CD4-positive, alpha-beta T cell treated with Interleukin-6 for 4 hours (primary cell): ENCODE results near the gene EFCAB14.
"Not testable (repeated sequence)": the region's sequence is repeated elsewhere in the genome, so short reads cannot be mapped to it uniquely, and the experiment has no call there.

Experiments
- DNase-seq: peaks from one replicate; pipeline ENCODE4 v3.0.0-alpha.2; 2020; ENCODE audit warnings: mixed read lengths

EFCAB14 gene

GRCh38 chr1:46718727-46719622 is at the start of gene EFCAB14:
EFCAB14 (minus strand) TSS chr1:46719114; CDS start chr1:46718087, 1,027 bp downstream.
- peak; percentile 99 for DNase-seq

GRCh38 chr1:46768445-46768844 is 49.5 kb upstream of the EFCAB14 start:
- no peak for DNase-seq

GRCh38 chr1:46767649-46768282 is 48.9 kb upstream of the EFCAB14 start:
- no peak for DNase-seq

GRCh38 chr1:46764402-46764801 is 45.5 kb upstream of the EFCAB14 start:
- DNase-seq: no peak

- DNase-seq: no peak
These were observed 42.8 kb upstream of the EFCAB14 start for GRCh38 chr1:46761740-46762139.

GRCh38 chr1:46760558-46761166 is 41.7 kb upstream of the EFCAB14 start:
- DNase-seq: no peak

GRCh38 chr1:46757956-46758528 is 39.1 kb upstream of the EFCAB14 start:
- no peak for DNase-seq

- DNase-seq: no peak
These were observed 38.5 kb upstream of the EFCAB14 start for GRCh38 chr1:46757247-46757955.

GRCh38 chr1:46755121-46755520 is 36.2 kb upstream of the EFCAB14 start:
- no peak for DNase-seq

- DNase-seq: not testable (repeated sequence)
These were observed 35.8 kb upstream of the EFCAB14 start for GRCh38 chr1:46754707-46755106.

GRCh38 chr1:46753985-46754384 is 35.1 kb upstream of the EFCAB14 start:
- DNase-seq: no peak

GRCh38 chr1:46749921-46750404 is 31.0 kb upstream of the EFCAB14 start:
- no peak for DNase-seq

- no peak for DNase-seq
These were observed 30.5 kb upstream of the EFCAB14 start for GRCh38 chr1:46749404-46749803.

- DNase-seq: no peak
These were observed 28.9 kb upstream of the EFCAB14 start for GRCh38 chr1:46747683-46748288.

GRCh38 chr1:46742069-46742468 is 23.2 kb upstream of the EFCAB14 start:
- DNase-seq: no peak

- DNase-seq: peak; percentile 18
These were observed 16.9 kb upstream of the EFCAB14 start for GRCh38 chr1:46735708-46736324.

GRCh38 chr1:46728327-46728873 is 9.5 kb upstream of the EFCAB14 start:
- DNase-seq: not testable (repeated sequence)

GRCh38 chr1:46725736-46726108 is 6.8 kb upstream of the EFCAB14 start:
- DNase-seq: no peak

- DNase-seq: peak; percentile 76
These were observed 6.2 kb upstream of the EFCAB14 start for GRCh38 chr1:46724991-46725735.

GRCh38 chr1:46723901-46724300 is 5.0 kb upstream of the EFCAB14 start:
- no peak for DNase-seq
